CD4-positive, alpha-beta T cell (primary cell): ENCODE results near the gene MEG3. TPM values are rescaled to one million over a fixed set of nuclear protein-coding genes. Genes with fewer than 3 reads are reported as not detected.

Experiments
- ATAC-seq: fragments of 200-7000 bp; cut with Tn5 transposase; one replicate; pipeline ENCODE4 v1.10.0; 2022; ENCODE audit warnings: mild to moderate bottlenecking; ENCODE audit not compliant: poor library complexity
- CTCF ChIA-PET: fragments of 350-600 bp; sonication (Branson Sonifier 250); formaldehyde crosslinking; loops from one replicate; lab custom pipeline; 2021; ENCODE audit warnings: antibody characterized with exemption, inconsistent platforms; lab: Charles Lee
- POLR2A ChIA-PET: fragments of 350-600 bp; sonication (Branson Sonifier 250); formaldehyde crosslinking; loops from one replicate; lab custom pipeline; 2021; ENCODE audit warnings: antibody characterized with exemption, inconsistent platforms; lab: Charles Lee
- DNase-seq, 14 experiments: peaks; one replicate each; pipeline ENCODE4 v3.0.0-alpha.2; 2013 to 2020; ENCODE audit warnings: mixed read lengths in 2 of 14
- H3K27ac ChIP-seq, 2 donors: one replicate each; pipeline versions ENCODE4 v1.5.1 to v1.7.0; 2013; ENCODE audit warnings: low read length in 2 of 2, low read depth in 1 of 2, mild to moderate bottlenecking in 1 of 2
- H3K27me3 ChIP-seq, 2 experiments: 1 replicate in 1 of 2; 2 replicates in 1 of 2; pipeline versions ENCODE4 v1.6.1 to v1.7.0; 2013; ENCODE audit warnings: low read length in 2 of 2, control low read depth in 1 of 2, mild to moderate bottlenecking in 1 of 2, moderate library complexity in 1 of 2; ENCODE audit not compliant: insufficient read depth in 2 of 2, control insufficient read depth in 1 of 2
- H3K36me3 ChIP-seq: one replicate; pipeline ENCODE4 v1.6.1; 2013; ENCODE audit warnings: low read length, control low read depth; ENCODE audit not compliant: insufficient read depth
- H3K4me1 ChIP-seq: one replicate; pipeline ENCODE4 v1.6.1; 2013; ENCODE audit warnings: low read length, control low read depth; ENCODE audit not compliant: insufficient read depth
- H3K4me3 ChIP-seq: one replicate; pipeline ENCODE4 v1.5.1; 2013; ENCODE audit warnings: mild to moderate bottlenecking, low read length, moderate library complexity
- H3K9me3 ChIP-seq, 2 experiments: 1 replicate in 1 of 2; 2 replicates in 1 of 2; pipeline versions ENCODE4 v1.6.1 to v1.7.0; 2013; ENCODE audit warnings: low read length in 2 of 2, mild to moderate bottlenecking in 2 of 2, control low read depth in 1 of 2, moderate library complexity in 1 of 2; ENCODE audit not compliant: control insufficient read depth in 1 of 2, insufficient read depth in 1 of 2
- H3K27ac Mint-ChIP-seq: one replicate; pipeline ENCODE4 v1.8.0; 2020; ENCODE audit warnings: mixed read lengths
- H3K27me3 Mint-ChIP-seq: one replicate; pipeline ENCODE4 v1.8.0; 2021; ENCODE audit warnings: mixed read lengths
- H3K36me3 Mint-ChIP-seq: one replicate; pipeline ENCODE4 v1.8.0; 2021; ENCODE audit warnings: low read depth, mixed read lengths
- H3K4me1 Mint-ChIP-seq: one replicate; pipeline ENCODE4 v1.8.0; 2021; ENCODE audit warnings: low read depth, mixed read lengths
- H3K4me3 Mint-ChIP-seq: one replicate; pipeline ENCODE4 v1.8.0; 2020; ENCODE audit warnings: mild to moderate bottlenecking, mixed read lengths
- H3K9me3 Mint-ChIP-seq: one replicate; pipeline ENCODE4 v1.8.0; 2020; ENCODE audit warnings: mixed read lengths
- CTCF ChIP-seq: fragments of 200-600 bp; IDR thresholded peaks from one replicate; pipeline ENCODE4 v1.8.0; 2022; ENCODE audit warnings: antibody characterized with exemption, mild to moderate bottlenecking
- intact Hi-C, 2 experiments: fragments of 100-400 bp; cut with DNase I in 1 of 2; cut with micrococcal nuclease in 1 of 2; formaldehyde crosslinking; loops; one replicate each; pipeline versions ENCODE4 v1.15.1 to v1.9.0; 2023 to 2025; cut with DNase I, micrococcal nuclease
- total RNA-seq, 174 experiments: library from RNA in 2 of 174; stranded (reverse) in 2 of 174; gene quantifications; one replicate each; pipeline ENCODE4 v1.2.3 and lab custom pipeline; 2021 to 2026

Gene MEG3
- total RNA-seq, 2 experiments from 2014 or later, result not detected

- no peaks in the 10 kb centered on the region for H3K4me1 ChIP-seq
- H3K36me3 ChIP-seq, result no peaks in the 10 kb centered on the region
These were observed 6.5 kb downstream of the MEG3 start for GRCh38 chr14:100832311-100832960.

GRCh38 chr14:100834082-100834793 lies 8.3 kb downstream of the MEG3 start:
- Mint-ChIP-seq H3K36me3 (no peaks in the 10 kb centered on the region), H3K4me3 (no peak overlapping the region), H3K4me1 (no peaks in the 10 kb centered on the region), H3K9me3 (no peaks in the 10 kb centered on the region), H3K27me3 (peaks cover 13% of the 10 kb centered on the region), H3K27ac (no peak overlapping the region)
- intact Hi-C loops, result no loop called here
- Histone ChIP-seq H3K4me3 (no peak overlapping the region), H3K9me3 (no peaks in the 10 kb centered on the region), H3K4me1 (no peaks in the 10 kb centered on the region), H3K36me3 (no peaks in the 10 kb centered on the region), H3K27ac (no peak overlapping the region), H3K27me3 (peaks cover 0 to 3% of the 10 kb centered on the region in 2 experiments)
- ATAC-seq (no peak), DNase-seq (no peak)
- ChIA-PET CTCF (no interaction called here), POLR2A (no interaction called here)
- TF ChIP-seq CTCF, result no peak

More at GRCh38 chr14:100832311-100832960, 6.5 kb downstream of the MEG3 start:
- Mint-ChIP-seq H3K27me3 (peaks cover 23% of the 10 kb centered on the region), H3K36me3 (no peaks in the 10 kb centered on the region), H3K4me3 (no peak overlapping the region), H3K27ac (no peak overlapping the region), H3K4me1 (no peaks in the 10 kb centered on the region), H3K9me3 (no peaks in the 10 kb centered on the region)
- CTCF ChIA-PET, result no interaction called here
- Histone ChIP-seq H3K27me3 (peaks cover 4 to 6% of the 10 kb centered on the region in 2 experiments), H3K27ac (no peak overlapping the region), H3K9me3 (peaks cover 0 to 8% of the 10 kb centered on the region in 2 experiments), H3K4me3 (no peak overlapping the region)
- no peak for TF ChIP-seq CTCF
- intact Hi-C loops, result no loop called here
- no peak for ATAC-seq
- DNase-seq, result no peak
- POLR2A ChIA-PET, result no interaction called here

- Histone ChIP-seq H3K4me1 (no peaks in the 10 kb centered on the region), H3K36me3 (no peaks in the 10 kb centered on the region), H3K27ac (no peak overlapping the region), H3K27me3 (peaks cover 0 to 3% of the 10 kb centered on the region in 2 experiments), H3K4me3 (no peak overlapping the region), H3K9me3 (no peaks in the 10 kb centered on the region)
- Mint-ChIP-seq H3K4me1 (no peaks in the 10 kb centered on the region), H3K9me3 (no peaks in the 10 kb centered on the region), H3K27ac (no peak overlapping the region), H3K4me3 (no peak overlapping the region), H3K36me3 (no peaks in the 10 kb centered on the region), H3K27me3 (peaks cover 6% of the 10 kb centered on the region)
- DNase-seq, result no peak
- intact Hi-C loops, result no loop called here
- TF ChIP-seq CTCF, result no peak
- ChIA-PET CTCF (no interaction called here), POLR2A (no interaction called here)
- ATAC-seq, result no peak
These were observed 9.1 kb downstream of the MEG3 start for GRCh38 chr14:100834794-100835547.
